HEK293 (cell line): Measurements from ENCODE around the gene CEP295NL.

ENCODE experiments used
- SP2 ChIP-seq: fragments of 450-650 bp; formaldehyde crosslinking; IDR thresholded peaks from 2 replicates; pipeline ENCODE4 v1.5.1; 2016; ENCODE audit warnings: missing biosample characterization, missing genetic modification characterization
- TCF7L2 ChIP-seq: IDR thresholded peaks from 2 replicates; pipeline ENCODE4 v1.6.1; 2011; ENCODE audit warnings: low read depth, mild to moderate bottlenecking, inconsistent platforms, low read length, moderate library complexity, borderline replicate concordance
- ZBTB17 ChIP-seq: fragments of 450-650 bp; formaldehyde crosslinking; IDR thresholded peaks from 2 replicates; pipeline ENCODE4 v1.5.1; 2016; ENCODE audit warnings: missing biosample characterization, missing genetic modification characterization
- ZBTB7A ChIP-seq: fragments of 450-650 bp; formaldehyde crosslinking; IDR thresholded peaks from 2 replicates; pipeline ENCODE4 v1.5.1; 2016; ENCODE audit warnings: low read depth, missing biosample characterization, missing genetic modification characterization
- ZNF23 ChIP-seq: fragments of 450-650 bp; formaldehyde crosslinking; IDR thresholded peaks from 2 replicates; pipeline ENCODE4 v1.5.1; 2016; ENCODE audit warnings: missing biosample characterization, missing genetic modification characterization, borderline replicate concordance
- ZNF274 ChIP-seq, 2 experiments: fragments of 200-500 bp in 1 of 2; fragments of 450-650 bp in 1 of 2; sonication (Bioruptor generic) in 1 of 2; formaldehyde crosslinking in 1 of 2; IDR thresholded peaks; 2 replicates each; pipeline versions ENCODE4 v1.5.1 to v1.6.1; 2014 to 2016; ENCODE audit warnings: borderline replicate concordance in 1 of 2, inconsistent platforms in 1 of 2, low read length in 1 of 2, missing biosample characterization in 1 of 2, missing genetic modification characterization in 1 of 2
- ZNF560 ChIP-seq: fragments of 450-650 bp; formaldehyde crosslinking; IDR thresholded peaks from 2 replicates; pipeline ENCODE4 v1.5.1; 2017; ENCODE audit warnings: missing biosample characterization, missing genetic modification characterization, borderline replicate concordance
- ZNF561 ChIP-seq: fragments of 450-650 bp; IDR thresholded peaks from 2 replicates; pipeline ENCODE4 v1.5.1; 2018; ENCODE audit warnings: missing biosample characterization, missing genetic modification characterization, borderline replicate concordance
- TF ChIP-seq, protein P1 (sequence below): IDR thresholded peaks from 2 replicates; pipeline ENCODE4 v1.6.1; 2011; ENCODE audit warnings: mild to moderate bottlenecking, low read depth, low read length, borderline replicate concordance
- TF ChIP-seq, protein P2 (sequence below): fragments of 450-650 bp; formaldehyde crosslinking; IDR thresholded peaks from 2 replicates; pipeline ENCODE4 v1.5.1; 2016; ENCODE audit warnings: missing biosample characterization, missing genetic modification characterization
- TF ChIP-seq, protein P3 (sequence below): fragments of 450-650 bp; formaldehyde crosslinking; conservative IDR thresholded peaks from 2 replicates; pipeline ENCODE4 v1.5.1; 2016; ENCODE audit warnings: low read depth, missing biosample characterization, missing genetic modification characterization

GRCh38 chr17:78904371-78904770, 1.4 kb upstream of the CEP295NL start:
- TF ChIP-seq, protein P1, sequence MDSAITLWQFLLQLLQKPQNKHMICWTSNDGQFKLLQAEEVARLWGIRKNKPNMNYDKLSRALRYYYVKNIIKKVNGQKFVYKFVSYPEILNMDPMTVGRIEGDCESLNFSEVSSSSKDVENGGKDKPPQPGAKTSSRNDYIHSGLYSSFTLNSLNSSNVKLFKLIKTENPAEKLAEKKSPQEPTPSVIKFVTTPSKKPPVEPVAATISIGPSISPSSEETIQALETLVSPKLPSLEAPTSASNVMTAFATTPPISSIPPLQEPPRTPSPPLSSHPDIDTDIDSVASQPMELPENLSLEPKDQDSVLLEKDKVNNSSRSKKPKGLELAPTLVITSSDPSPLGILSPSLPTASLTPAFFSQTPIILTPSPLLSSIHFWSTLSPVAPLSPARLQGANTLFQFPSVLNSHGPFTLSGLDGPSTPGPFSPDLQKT: no peak
- no peak for TF ChIP-seq TCF7L2
- no peak for TF ChIP-seq ZNF561 (tag by site-specific recombination)
- TF ChIP-seq, protein P2, sequence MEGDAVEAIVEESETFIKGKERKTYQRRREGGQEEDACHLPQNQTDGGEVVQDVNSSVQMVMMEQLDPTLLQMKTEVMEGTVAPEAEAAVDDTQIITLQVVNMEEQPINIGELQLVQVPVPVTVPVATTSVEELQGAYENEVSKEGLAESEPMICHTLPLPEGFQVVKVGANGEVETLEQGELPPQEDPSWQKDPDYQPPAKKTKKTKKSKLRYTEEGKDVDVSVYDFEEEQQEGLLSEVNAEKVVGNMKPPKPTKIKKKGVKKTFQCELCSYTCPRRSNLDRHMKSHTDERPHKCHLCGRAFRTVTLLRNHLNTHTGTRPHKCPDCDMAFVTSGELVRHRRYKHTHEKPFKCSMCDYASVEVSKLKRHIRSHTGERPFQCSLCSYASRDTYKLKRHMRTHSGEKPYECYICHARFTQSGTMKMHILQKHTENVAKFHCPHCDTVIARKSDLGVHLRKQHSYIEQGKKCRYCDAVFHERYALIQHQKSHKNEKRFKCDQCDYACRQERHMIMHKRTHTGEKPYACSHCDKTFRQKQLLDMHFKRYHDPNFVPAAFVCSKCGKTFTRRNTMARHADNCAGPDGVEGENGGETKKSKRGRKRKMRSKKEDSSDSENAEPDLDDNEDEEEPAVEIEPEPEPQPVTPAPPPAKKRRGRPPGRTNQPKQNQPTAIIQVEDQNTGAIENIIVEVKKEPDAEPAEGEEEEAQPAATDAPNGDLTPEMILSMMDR (tag by site-specific recombination): no peak
- no peak for TF ChIP-seq ZNF560 (tag by site-specific recombination)
- no peak for TF ChIP-seq ZNF23 (tag by site-specific recombination)
- TF ChIP-seq ZBTB7A (tag by site-specific recombination): no peak
- no peak for TF ChIP-seq ZNF274 (IDR thresholded peaks at IDR 0.05; ENCODE audit: low read length)
- TF ChIP-seq ZNF274 (tag by site-specific recombination; IDR thresholded peaks at IDR 0.05; ENCODE audit: borderline replicate concordance): no peak
- no peak for TF ChIP-seq SP2 (tag by site-specific recombination)
- TF ChIP-seq ZBTB17 (tag by site-specific recombination): no peak
- TF ChIP-seq, protein P3, sequence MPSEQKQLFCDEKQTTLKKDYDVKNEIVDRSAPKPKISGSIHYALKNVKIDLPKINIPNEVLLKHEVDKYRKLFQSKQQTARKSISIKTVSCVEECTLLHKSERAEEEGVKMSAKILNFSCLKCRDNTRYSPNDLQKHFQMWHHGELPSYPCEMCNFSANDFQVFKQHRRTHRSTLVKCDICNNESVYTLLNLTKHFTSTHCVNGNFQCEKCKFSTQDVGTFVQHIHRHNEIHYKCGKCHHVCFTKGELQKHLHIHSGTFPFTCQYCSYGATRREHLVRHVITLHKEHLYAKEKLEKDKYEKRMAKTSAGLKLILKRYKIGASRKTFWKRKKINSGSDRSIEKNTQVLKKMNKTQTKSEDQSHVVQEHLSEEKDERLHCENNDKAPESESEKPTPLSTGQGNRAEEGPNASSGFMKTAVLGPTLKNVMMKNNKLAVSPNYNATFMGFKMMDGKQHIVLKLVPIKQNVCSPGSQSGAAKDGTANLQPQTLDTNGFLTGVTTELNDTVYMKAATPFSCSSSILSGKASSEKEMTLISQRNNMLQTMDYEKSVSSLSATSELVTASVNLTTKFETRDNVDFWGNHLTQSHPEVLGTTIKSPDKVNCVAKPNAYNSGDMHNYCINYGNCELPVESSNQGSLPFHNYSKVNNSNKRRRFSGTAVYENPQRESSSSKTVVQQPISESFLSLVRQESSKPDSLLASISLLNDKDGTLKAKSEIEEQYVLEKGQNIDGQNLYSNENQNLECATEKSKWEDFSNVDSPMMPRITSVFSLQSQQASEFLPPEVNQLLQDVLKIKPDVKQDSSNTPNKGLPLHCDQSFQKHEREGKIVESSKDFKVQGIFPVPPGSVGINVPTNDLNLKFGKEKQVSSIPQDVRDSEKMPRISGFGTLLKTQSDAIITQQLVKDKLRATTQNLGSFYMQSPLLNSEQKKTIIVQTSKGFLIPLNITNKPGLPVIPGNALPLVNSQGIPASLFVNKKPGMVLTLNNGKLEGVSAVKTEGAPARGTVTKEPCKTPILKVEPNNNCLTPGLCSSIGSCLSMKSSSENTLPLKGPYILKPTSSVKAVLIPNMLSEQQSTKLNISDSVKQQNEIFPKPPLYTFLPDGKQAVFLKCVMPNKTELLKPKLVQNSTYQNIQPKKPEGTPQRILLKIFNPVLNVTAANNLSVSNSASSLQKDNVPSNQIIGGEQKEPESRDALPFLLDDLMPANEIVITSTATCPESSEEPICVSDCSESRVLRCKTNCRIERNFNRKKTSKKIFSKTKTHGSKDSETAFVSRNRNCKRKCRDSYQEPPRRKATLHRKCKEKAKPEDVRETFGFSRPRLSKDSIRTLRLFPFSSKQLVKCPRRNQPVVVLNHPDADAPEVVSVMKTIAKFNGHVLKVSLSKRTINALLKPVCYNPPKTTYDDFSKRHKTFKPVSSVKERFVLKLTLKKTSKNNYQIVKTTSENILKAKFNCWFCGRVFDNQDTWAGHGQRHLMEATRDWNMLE (tag by site-specific recombination): no peak
